Measurements from ENCODE around the gene CYFIP2.
A peak's percentile ranks its signal among the peaks of the same experiment; 100 is the strongest.

The CYFIP2 gene

DNA sequence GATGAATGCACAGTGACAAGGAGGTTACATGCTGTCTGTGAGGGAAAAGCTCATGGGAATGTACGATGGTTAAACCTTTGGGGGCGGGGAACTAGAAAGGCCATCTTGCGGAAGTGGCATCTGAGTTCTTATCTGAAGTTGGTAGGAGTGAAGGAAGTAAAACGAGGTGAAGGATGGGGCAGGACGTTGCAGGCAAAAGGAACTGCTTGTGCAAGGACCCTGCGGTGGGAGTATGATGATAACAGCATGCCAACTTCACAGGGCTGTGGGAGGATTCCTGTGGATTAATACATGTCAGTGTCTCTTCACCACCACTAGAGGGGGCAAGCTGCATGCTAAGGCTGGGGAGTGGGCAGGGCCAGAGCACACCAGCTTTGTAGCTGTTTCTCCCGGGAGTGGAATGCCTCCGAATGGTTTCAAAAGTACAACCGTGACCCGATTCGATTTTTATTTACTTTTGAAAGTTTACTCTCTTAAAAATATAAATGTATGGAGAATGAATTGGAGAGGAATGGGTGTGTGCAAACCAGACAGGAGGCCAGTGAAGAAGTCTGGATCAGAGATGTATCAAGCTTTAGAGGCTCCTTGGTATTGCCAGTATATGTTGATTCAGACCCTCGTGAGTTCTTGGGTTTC is 62.5 kb downstream of the CYFIP2 start:
- peak; percentile 46 for DNase-seq

DNA sequence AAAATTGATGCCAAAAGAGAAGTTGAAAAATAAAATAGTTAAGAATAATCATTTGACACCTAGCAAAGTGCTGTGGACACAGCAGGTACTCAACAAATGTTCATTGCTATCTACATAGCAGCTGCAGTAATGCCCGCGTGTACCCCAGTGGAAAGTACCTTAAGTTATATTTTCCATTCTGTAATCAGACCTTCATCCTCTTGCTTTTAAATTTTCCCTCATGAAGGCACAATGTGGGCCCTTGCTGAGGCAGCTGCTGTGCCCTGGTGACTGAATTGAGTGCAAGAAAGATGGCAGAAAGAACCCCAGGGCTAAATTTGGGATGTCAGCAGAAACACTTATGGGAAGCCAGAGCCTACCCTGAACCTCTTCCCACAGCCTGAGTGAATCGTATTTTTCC is 65.9 kb downstream of the CYFIP2 start:
- DNase-seq: no peak

DNA sequence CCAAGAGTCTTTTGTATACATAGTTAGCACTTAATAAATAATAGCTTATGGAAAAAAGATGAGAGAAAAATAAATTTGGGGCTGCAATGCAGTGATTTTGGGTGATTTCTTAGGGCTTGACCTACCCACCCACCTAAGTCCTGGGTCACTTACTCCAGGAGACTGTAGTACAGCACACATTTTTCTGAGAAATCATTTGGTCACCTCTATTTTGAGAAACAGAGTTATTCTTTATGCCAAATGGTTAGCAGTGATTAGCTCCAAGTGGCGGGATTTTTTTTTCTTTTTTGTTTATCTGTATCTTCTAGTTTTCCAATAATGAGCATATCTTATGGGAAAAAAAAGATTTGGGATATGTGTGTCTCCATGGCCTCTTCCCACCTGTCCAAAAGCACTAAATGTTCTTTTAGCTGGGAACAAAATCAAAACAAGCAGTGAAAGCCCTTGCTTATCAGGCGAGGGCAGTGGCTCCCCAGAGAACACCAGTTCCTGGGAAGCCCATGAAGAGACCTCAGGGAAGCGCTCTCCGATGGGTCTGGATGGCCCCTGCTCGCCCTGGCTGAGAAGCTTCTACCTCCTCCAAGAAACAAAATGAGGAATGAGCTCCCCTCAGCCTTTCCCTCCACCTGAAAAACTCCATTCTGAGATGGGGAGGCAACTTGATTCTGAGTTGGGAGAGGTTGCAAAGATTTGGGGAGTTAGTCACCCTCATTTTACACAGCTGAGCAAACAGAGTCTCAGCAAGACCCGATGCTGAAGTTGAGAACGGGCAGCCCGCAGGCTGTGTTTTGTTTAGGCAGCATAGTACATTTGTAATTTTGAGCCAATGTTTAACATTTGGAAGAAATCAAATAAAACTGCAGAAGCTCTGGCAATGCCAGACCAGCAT is 69.9 kb downstream of the CYFIP2 start:
- DNase-seq: no peak

DNA sequence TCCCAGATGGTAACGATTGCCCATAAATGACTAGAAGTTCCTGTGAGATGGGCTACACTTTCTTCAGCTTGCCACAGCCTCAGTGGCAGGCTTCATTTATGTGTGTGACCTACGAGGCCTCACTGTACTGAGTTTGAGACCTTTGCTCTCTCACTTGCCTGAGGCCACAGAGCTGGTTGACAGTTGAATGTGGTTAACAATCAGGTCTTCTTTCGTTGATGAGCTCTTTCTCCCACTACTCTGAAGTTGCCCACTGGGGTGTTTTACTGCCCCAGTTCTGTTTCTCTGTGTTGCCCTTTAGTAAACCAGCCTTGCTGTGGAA is 70.5 kb downstream of the CYFIP2 start:
- DNase-seq: no peak

DNA sequence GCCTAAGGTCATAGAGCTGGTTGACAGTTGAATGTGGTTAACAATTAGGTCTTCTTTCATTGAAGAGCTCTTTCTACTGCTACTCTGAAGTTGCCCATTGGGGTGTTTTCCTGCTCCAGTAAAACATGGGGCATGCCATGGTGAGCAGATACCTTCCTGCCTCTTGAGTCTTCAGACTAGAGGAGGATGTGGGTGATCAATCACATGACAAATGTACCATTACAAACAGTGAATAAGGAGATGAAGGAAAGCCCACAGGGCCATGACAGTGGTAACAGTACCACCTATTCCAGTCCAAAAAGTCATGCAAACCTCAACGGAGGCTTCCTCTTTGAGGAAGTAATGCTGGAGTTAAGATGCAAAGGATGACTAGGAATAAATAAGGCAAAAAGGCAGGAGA is 73.5 kb downstream of the CYFIP2 start:
- DNase-seq: no peak

DNA sequence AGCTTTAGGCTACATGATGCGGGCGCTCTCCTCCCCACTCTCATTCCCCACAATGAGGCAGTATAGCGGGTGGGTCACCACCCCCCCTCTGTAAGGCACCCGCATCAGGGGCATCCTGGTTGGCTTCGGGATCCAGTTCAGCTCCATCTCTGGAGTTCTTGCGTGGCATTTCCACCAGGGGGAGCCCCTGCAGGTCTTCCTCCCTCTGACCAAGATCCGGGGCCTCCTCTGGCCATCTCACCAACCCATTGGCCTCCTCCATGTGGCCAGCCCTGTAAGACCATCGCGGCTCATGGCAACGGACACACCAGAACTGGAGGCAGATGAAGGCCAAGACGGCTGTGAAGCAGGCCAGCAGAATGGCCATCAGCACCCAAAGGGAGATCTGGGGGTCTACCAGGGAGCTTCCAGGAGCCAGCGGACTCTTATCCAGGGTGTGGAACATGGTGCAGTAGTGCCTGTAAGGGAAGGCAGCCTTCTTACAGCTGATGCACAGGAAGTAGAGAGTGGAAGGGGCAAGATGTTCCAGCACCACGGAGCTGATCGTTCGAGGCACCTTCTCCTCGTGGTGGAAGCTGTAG is 77.0 kb downstream of the CYFIP2 start:
- no peak for DNase-seq

DNA sequence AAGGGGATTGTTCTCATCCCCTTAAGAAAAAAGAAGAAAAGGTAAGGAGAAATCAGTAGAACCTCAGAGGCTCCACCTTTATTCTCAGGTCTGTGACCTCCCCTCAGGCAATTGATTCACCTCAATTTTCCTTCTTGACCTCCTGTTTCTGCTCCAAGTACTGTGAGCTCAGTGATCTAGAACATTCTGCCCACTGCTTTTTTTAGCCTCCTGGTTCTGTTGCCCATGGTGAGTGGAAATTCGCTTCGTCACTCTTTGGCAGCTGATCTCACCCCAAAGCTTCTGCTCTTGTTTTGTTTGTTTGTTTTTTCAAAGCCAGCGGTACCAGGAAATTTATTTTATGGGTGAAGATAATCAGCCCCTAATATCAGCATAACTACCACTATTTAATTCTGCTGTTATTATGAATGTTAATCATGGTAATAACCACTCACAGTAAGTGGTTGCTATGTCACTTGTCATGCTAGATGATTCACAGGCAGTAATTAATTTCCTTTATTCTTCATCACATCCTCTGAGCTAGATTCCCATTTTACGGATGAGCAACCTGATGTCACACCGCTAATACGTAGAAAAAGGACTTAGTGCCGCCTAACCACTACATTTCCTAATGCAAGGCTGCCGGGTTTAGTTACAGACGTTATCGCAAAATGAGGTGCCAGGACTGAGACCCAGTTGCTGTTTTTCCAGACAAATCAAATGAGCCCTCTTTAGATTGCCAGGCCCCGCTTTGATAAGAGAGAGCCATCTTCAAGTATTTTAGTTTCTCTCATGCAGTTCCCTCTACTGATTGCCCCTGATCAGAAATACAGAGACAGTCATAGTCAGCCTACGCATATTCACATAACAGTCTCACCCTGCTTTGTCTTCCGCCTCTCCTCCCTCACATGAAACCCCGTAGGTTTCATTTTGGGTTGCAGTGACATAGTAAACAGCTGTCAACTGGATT is 78.2 kb downstream of the CYFIP2 start:
- DNase-seq: no peak

DNA sequence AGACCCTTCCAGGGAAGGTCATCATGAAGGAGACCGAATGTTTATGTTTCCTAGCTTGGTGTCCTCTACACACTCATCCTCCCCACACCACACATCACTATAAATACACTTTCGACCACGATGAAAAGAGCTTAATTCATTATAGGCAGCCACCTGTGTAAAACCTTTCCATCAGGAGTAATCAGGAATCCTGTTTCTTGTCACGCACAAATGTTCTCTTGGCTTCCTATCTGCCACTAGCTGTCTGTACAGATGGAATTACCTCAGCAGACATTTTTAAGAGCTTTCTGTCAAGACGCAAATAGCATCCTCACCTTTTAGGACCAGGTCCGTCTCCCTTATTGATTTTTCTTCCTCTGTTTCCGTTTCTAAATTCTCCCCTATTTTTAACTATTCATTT is 79.1 kb downstream of the CYFIP2 start:
- no peak for DNase-seq

DNA sequence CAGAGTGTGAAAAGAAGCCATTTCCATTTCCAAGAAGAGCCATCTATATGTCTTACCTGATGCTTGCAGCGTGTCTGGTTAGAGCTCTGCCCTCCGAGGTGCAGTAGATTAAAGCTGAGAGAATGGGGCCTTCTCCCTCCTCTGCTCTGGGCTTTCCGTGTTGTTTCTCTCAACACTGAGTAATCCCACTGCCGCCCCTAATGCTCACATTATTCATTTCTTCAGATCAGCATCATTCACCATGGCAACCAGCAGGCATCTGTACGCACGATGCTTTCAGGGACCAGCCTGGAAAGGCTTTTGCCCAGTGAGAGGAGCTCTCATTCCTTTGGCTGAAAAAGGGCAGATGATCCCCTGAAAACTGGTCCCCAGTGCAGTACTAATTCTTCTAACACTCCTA is 79.6 kb downstream of the CYFIP2 start:
- DNase-seq: no peak

DNA sequence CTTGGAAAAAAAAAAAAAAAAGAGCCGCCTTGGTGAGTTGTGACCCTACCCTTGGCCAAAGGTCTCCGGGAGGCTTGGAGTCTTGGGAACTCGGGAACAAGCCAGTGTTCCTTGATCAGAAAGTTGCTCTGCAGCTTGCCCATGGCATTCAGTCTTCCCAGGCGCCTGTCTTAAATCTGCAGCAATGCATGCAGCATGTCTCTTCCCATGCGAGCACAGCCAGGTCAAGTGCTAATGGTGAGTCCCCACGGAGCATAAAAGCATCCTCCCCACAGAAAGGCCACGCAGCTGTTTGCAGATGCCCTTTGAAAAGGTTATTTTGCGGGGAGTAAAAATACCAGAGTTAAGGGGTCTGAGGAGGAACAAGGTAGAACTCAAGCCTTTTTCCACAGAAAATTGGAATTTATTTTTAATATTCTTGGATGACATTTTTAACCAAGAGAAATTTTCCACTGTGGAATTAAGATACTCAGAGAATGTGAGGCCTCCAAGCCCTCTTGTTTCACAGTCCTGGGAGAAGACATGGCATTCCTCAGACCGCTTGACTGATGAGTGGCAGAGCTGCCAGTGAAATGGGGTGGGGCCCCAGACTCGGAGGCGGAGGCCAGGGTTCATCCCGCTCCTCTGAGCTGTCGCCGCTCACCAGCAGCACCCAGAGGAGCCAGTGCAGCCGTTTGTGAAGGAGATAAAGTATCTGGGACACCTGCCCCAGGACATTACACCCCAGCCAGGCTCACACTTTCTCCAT is 81.6 kb downstream of the CYFIP2 start:
- no peak for DNase-seq

DNA sequence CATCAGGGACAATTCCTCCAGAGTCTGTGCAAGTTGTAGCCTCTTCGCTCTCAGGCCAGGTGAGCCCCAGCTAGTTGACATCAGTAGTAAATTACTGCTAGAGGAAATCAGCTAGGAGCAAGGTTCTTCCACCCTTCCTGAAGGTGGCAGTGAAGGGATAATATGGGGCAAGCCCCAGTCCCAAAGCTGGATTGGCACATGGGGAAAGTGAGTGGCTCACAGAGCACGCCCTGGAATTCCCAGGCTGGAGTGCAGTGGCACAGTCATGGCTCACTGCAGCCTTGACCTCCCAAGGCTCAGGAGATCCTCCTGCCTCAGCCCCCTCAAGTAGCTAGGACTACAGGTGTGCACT is 82.1 kb downstream of the CYFIP2 start:
- DNase-seq: no peak

DNA sequence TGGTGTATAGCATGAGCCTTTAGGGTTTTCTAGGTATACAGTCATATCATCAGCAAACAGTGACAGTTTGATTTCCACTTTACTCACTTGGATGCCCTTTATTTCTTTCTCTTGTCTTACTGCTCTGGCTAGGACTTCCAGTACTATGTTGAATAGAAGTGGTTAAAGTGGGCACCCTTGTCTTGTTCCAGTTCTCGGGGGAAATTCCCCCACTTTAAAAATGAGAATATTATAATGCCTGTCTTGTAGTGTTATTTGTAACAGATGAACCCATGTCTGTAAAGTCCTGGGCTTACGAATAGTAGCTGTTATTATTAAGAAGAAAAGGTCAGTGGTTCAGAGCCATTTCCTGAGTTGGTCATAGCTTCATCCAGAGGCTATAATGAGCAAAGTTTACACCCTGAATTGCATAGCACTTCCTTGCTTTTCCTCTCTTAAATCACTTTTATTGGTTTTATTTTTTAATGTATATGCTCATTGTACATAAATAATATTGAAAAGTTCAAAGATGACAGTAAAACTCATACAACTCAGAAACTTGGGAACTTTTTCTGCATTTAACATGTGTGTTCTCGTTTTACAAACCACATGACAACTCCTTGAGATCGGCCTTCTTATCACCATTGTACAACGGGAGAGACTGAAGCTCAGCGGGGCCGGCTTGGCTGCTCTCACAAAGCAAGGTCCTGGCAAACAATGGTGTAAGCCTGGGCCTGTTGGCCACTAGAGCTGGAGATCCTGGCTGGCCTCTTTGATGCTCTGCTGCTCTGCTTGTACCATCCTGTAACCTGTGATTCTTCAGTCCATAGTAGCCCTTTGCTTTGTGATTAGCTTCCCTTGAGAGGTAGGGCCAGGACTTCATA is 85.2 kb downstream of the CYFIP2 start:
- DNase-seq: no peak

DNA sequence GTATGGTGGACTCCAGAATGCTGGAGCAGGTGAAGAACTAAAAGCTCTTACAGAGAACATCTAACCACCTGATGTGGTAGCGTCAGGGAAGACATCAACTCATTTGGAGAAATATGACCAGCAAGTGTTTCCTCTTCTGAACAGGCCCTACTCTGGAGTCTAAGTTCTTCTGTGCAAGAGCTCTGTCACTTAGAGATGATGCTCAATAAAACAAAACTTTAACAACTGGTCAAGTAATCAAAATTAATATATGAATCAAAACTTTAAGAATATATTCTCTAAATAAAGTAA is 85.8 kb downstream of the CYFIP2 start:
- DNase-seq: no peak

DNA sequence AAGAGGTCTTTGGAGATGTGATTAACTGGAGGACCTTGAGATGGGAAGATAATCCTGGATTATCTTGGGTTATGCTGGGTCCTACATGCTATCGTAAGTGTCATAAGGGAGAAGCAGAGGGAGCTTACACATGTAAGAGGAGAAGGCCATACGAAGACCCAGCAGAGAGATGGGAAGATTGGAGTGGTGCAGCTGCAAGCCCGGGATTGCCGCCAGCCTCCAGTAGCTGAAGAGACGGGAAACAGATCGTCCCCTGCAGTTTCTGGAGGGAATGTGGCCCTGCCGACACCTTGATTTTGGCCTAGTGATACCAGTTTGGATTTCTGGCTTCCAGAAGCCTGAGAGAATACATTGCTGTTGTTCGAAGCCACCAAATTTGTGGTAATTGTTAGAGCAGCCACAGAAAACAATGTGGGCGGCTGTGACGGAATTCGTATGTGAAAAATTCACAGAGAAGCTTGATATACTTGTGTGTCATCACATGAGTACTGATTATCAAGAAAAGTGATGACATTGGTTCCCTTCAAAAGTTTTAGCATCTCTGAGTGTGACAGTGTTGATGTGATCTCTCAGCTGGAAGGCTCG is 86.9 kb downstream of the CYFIP2 start:
- no peak for DNase-seq

DNA sequence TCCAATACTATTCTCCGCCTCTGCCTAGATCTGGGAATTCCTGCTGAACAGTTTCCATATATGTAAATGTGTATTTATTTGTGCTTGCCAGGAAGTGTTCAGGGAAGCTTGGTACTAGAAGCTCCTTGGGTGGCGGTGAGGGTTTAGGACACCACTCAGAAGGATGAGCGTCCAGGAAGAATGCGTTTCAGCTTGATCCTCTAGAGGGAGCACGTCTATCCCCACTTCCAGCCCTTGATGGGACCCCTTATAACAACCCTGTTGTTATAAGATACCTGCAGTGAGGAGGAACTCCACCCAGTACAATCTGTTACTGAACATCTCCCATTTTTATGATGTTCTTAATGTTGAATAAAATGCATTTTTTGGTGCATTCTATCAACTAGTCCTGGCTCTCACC is 88.9 kb downstream of the CYFIP2 start:
- peak; percentile 9 for DNase-seq

DNA sequence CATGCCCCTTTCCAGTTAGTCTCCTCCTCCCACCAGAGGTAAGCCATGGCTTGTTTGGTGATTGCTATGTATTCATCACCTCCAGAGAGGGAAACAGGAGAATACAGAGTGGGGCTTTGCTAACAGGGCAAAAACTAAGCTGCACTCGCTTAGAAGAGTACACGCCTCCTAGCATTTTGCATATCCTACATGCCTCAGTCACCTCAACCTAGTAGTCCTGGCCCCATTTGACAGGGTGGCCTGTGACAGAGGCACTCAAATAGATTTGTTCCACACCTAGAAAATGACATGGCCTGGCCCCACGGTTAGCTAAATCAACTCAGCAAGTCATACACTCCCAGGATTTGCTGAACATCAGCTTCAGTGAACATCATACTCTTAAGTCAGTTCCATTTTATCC is 90.7 kb downstream of the CYFIP2 start:
- no peak for DNase-seq

DNA sequence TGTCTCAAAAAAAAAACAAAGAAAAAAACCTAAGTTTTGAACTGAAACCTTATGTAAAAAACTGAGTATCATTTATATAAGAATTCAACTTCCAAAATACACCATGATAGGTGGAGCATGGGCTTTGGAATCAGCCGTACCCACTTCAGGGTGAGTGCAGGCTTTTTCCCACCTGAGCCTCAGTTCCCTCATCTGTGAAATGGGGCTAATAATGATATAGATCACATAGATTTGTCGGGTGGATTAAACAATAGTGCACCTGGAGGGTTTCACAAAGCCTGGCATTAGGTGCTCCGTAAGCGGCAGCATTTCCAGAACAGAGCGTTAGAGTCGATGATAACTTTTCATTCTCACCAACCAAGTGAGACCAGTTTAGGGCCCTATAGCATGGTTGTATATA is 91.9 kb downstream of the CYFIP2 start:
- no peak for DNase-seq

DNA sequence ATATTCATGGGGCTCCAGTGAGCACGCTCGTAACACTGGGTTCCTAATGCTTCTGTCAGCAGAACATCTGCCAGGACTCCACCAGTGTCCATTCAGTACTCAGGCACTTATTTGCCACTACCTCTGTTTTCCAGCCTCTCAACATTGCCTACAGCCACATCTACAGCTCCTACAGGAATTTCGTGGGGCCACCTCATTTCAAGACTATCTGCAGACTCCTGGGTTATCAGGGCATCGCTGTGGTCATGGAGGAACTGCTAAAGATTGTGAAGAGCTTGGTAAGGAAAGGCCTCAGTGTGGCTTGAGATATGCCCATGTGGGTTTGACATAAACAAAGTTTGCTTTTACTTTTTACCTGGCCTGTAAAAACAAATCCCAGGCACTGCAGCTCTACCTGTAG is 92.9 kb downstream of the CYFIP2 start:
- DNase-seq: no peak

DNA sequence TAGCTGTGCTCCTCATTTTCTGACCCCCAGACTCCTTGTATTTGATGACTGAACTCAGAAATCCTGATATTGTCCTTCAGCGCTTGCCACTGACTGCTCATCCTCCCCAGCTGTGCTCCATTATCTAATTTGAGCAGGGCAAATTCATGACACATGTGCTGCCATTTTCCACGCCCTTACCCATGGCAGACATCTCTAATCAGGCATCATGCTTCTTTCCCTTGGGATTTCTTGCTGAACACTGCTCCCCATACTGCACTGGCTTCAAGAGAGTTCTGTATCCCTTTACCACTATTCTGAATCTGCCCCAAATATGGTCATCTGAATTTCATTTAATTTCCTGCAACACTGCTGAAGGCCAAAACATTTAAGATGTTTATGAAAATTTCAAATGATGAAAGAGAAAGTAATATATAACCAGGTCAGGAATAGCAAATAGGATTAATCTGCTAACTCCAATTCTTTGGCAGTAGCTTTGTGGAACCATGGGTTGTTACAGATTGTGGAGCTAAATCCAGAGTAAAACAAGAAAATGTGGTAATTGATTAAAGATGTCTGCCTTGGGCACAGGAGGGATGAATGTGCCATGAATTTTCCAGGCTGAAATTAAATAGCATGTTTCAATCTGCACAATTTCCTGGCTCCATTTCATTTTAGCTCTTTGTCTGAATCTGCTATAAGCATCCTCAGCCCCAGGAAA is 93.6 kb downstream of the CYFIP2 start:
- no peak for DNase-seq

DNA sequence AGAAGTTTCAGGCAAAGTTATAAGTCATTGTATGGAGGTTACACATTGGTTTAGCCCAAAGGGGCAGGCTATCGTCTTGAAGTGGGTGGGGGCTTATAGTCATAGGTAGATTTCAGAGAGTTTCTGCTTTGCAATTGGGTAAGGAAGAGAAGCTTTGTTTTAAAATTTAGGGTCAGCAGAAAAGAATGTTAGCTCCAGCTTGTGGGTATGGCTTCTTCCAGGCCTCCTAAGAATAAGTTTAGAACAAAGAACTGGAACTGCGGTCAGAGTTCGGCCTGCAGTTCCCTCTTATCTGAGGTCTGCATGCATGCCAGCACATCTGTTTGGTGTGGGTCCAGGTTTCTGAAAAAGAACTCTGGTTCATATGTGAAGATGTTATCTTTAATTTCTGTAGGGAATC is 96.1 kb downstream of the CYFIP2 start:
- DNase-seq: no peak

DNA sequence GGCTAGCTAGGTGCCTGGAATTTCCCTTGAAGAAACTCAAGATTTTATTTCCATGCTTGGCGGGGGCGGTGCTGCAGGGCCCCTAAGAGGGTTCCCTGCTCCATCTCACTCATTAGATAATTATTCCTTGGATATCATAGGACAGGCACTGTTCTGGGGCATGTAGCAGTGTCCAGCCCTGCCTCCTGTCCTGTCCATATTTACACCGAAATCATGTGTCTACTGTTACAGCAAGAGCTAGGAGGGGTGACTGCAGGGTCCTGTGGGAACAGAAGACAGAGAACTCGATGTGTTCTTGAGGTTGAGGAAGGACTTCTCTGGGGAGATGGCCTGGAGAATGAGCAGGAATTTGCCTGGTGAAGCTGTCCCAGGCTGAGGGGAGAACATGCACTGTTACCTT is 96.6 kb downstream of the CYFIP2 start:
- no peak for DNase-seq
